BE2C (cell line): Measurements from ENCODE around the gene BORCS6.
A peak's percentile ranks its signal among the peaks of the same experiment; 100 is the strongest.

Experiments used
- DNase-seq: peaks from one replicate; pipeline ENCODE4 v3.0.0-alpha.2; 2020
- H3K27me3 ChIP-seq: fragments of 250-450 bp; sonication (Bioruptor Pico); 2 replicates; pipeline ENCODE4 v1.5.1; 2020; ENCODE audit warnings: mild to moderate bottlenecking
- H3K36me3 ChIP-seq: fragments of 250-450 bp; sonication (Bioruptor Pico); 2 replicates; pipeline ENCODE4 v1.5.1; 2020; ENCODE audit warnings: mild to moderate bottlenecking
- H3K4me1 ChIP-seq: fragments of 250-450 bp; sonication (Bioruptor Pico); 2 replicates; pipeline ENCODE4 v1.5.1; 2020
- H3K4me3 ChIP-seq: 2 replicates; pipeline ENCODE4 v1.5.1; 2011; ENCODE audit warnings: low read depth, low read length
- H3K9me3 ChIP-seq: fragments of 250-450 bp; sonication (Bioruptor Pico); 2 replicates; pipeline ENCODE4 v1.5.1; 2020
- CTCF ChIP-seq: IDR thresholded peaks from 2 replicates; pipeline ENCODE4 v1.5.1; 2012; ENCODE audit warnings: mild to moderate bottlenecking, low read depth, low read length

The BORCS6 gene

DNA sequence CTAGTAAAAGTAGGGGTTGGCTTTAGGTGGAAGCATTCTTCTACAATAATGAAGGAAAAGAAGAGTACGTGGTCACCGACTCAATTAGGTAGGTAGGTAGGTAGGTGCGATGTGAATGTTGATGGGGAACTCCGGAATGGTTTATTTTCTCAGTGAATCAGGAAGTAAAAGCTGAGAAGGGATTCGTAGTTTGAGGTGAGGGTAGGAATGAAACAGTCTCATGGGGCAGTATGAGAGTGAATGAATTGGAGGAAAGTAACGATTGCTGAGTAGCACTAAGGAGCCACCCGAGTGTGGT, 51.7 kb downstream of the BORCS6 start:
- no peak for DNase-seq
- no peaks in the 10 kb centered on the region; the same call in none of the 2 replicates for H3K36me3 ChIP-seq
- H3K27me3 ChIP-seq, result no peaks in the 10 kb centered on the region
- peak overlapping the region; percentile 65 for H3K4me3 ChIP-seq
- TF ChIP-seq CTCF, result no peak
- no peaks in the 10 kb centered on the region for H3K4me1 ChIP-seq
- no peaks in the 10 kb centered on the region for H3K9me3 ChIP-seq
